HUES48 (cell line): ENCODE results near the gene LYL1.

ENCODE experiments used
- H3K27ac ChIP-seq: one replicate; pipeline ENCODE4 v1.7.0; 2013; ENCODE audit warnings: low read depth, low read length, inconsistent platforms
- H3K27me3 ChIP-seq: 2 replicates; pipeline ENCODE4 v1.6.1; 2013; ENCODE audit warnings: mild to moderate bottlenecking, low read length; ENCODE audit not compliant: control insufficient read depth, insufficient read depth
- H3K36me3 ChIP-seq: 2 replicates; pipeline ENCODE4 v1.6.1; 2013; ENCODE audit warnings: low read length; ENCODE audit not compliant: control insufficient read depth, insufficient read depth
- H3K4me1 ChIP-seq: 2 replicates; pipeline ENCODE4 v1.6.1; 2013; ENCODE audit warnings: mild to moderate bottlenecking, low read length; ENCODE audit not compliant: control insufficient read depth, insufficient read depth
- H3K4me3 ChIP-seq: 2 replicates; pipeline ENCODE4 v1.5.1; 2013; ENCODE audit warnings: mild to moderate bottlenecking, low read depth, low read length
- H3K9ac ChIP-seq: 2 replicates; pipeline ENCODE4 v1.6.1; 2013; ENCODE audit warnings: mild to moderate bottlenecking, low read depth, low read length, moderate library complexity
- H3K9me3 ChIP-seq: 2 replicates; pipeline ENCODE4 v1.6.1; 2013; ENCODE audit warnings: low read length; ENCODE audit not compliant: control insufficient read depth, insufficient read depth

LYL1 gene

GRCh38 chr19:13138171-13138915, 35.7 kb upstream of the LYL1 start:
- no peaks in the 10 kb centered on the region for H3K4me1 ChIP-seq
- H3K36me3 ChIP-seq = peaks cover 53% of the 10 kb centered on the region
- H3K4me3 ChIP-seq = no peak overlapping the region
- no peak overlapping the region for H3K27ac ChIP-seq
- H3K9ac ChIP-seq = no peak overlapping the region
- no peaks in the 10 kb centered on the region for H3K9me3 ChIP-seq
- H3K27me3 ChIP-seq = no peaks in the 10 kb centered on the region

GRCh38 chr19:13137290-13137794, 34.7 kb upstream of the LYL1 start:
- H3K27me3 ChIP-seq = no peaks in the 10 kb centered on the region
- H3K9ac ChIP-seq = no peak overlapping the region
- no peak overlapping the region for H3K27ac ChIP-seq
- H3K36me3 ChIP-seq = peaks cover 60% of the 10 kb centered on the region
- H3K4me3 ChIP-seq = no peak overlapping the region
- H3K9me3 ChIP-seq = no peaks in the 10 kb centered on the region
- no peaks in the 10 kb centered on the region for H3K4me1 ChIP-seq

- Histone ChIP-seq H3K4me1 (no peaks in the 10 kb centered on the region), H3K9ac (no peak overlapping the region), H3K4me3 (no peak overlapping the region), H3K36me3 (peaks cover 71% of the 10 kb centered on the region), H3K27me3 (no peaks in the 10 kb centered on the region), H3K27ac (no peak overlapping the region), H3K9me3 (no peaks in the 10 kb centered on the region)
These were observed 32.7 kb upstream of the LYL1 start for GRCh38 chr19:13135068-13136062.

GRCh38 chr19:13134626-13135025, 32.0 kb upstream of the LYL1 start:
- Histone ChIP-seq H3K27ac (no peak overlapping the region), H3K4me3 (no peak overlapping the region), H3K4me1 (no peaks in the 10 kb centered on the region), H3K9ac (no peak overlapping the region), H3K9me3 (no peaks in the 10 kb centered on the region), H3K36me3 (peaks cover 71% of the 10 kb centered on the region), H3K27me3 (no peaks in the 10 kb centered on the region)

GRCh38 chr19:13133241-13133870, 30.7 kb upstream of the LYL1 start:
- Histone ChIP-seq H3K4me3 (no peak overlapping the region), H3K4me1 (no peaks in the 10 kb centered on the region), H3K27me3 (no peaks in the 10 kb centered on the region), H3K9me3 (no peaks in the 10 kb centered on the region), H3K36me3 (peaks cover 68% of the 10 kb centered on the region), H3K27ac (no peak overlapping the region), H3K9ac (no peak overlapping the region)

GRCh38 chr19:13132471-13133180, 30.0 kb upstream of the LYL1 start:
- Histone ChIP-seq H3K27ac (no peak overlapping the region), H3K27me3 (no peaks in the 10 kb centered on the region), H3K36me3 (peaks cover 61% of the 10 kb centered on the region), H3K9ac (no peak overlapping the region), H3K9me3 (no peaks in the 10 kb centered on the region), H3K4me3 (no peak overlapping the region), H3K4me1 (no peaks in the 10 kb centered on the region)

GRCh38 chr19:13130886-13131490, 28.3 kb upstream of the LYL1 start:
- no peaks in the 10 kb centered on the region for H3K4me1 ChIP-seq
- peaks cover 50% of the 10 kb centered on the region for H3K36me3 ChIP-seq
- no peak overlapping the region for H3K27ac ChIP-seq
- no peaks in the 10 kb centered on the region for H3K9me3 ChIP-seq
- H3K9ac ChIP-seq = no peak overlapping the region
- no peak overlapping the region for H3K4me3 ChIP-seq
- H3K27me3 ChIP-seq = no peaks in the 10 kb centered on the region

GRCh38 chr19:13129384-13129783, 26.7 kb upstream of the LYL1 start:
- Histone ChIP-seq H3K36me3 (peaks cover 42% of the 10 kb centered on the region), H3K27me3 (no peaks in the 10 kb centered on the region), H3K4me1 (no peaks in the 10 kb centered on the region), H3K27ac (no peak overlapping the region), H3K9ac (no peak overlapping the region), H3K9me3 (no peaks in the 10 kb centered on the region), H3K4me3 (no peak overlapping the region)

GRCh38 chr19:13128583-13128982, 25.9 kb upstream of the LYL1 start:
- H3K4me1 ChIP-seq = no peaks in the 10 kb centered on the region
- no peak overlapping the region for H3K27ac ChIP-seq
- H3K4me3 ChIP-seq = no peak overlapping the region
- no peaks in the 10 kb centered on the region for H3K27me3 ChIP-seq
- H3K36me3 ChIP-seq = peaks cover 40% of the 10 kb centered on the region
- no peak overlapping the region for H3K9ac ChIP-seq
- H3K9me3 ChIP-seq = no peaks in the 10 kb centered on the region
